GM12891 (cell line): ENCODE data around the gene NR2C2.

Experiments
- POLR2A ChIP-seq: IDR thresholded peaks from 2 replicates; pipeline ENCODE4 v1.6.1; 2011; ENCODE audit warnings: low read depth, low read length, control low read depth
- POLR2AphosphoS5 ChIP-seq: IDR thresholded peaks from 2 replicates; pipeline ENCODE4 v1.6.1; 2011; ENCODE audit warnings: low read depth, low read length, control low read depth
- POU2F2 ChIP-seq: IDR thresholded peaks from 2 replicates; pipeline ENCODE4 v1.6.1; 2011; ENCODE audit warnings: low read depth, mild to moderate bottlenecking, control low read depth, low read length, moderate library complexity
- TAF1 ChIP-seq: IDR thresholded peaks from 2 replicates; pipeline ENCODE4 v1.6.1; 2011; ENCODE audit warnings: low read depth, low read length, control low read depth

GRCh38 chr3:15071699-15072098 is 124.3 kb downstream of the NR2C2 start:
- TF ChIP-seq POLR2A (no peak), POLR2AphosphoS5 (no peak), TAF1 (no peak), POU2F2 (no peak)
